Fibroblast of lung (primary cell): ENCODE results near the gene IGF2BP2.

Experiments
- CTCF ChIP-seq, 2 donors: IDR thresholded peaks in 1 of 2; conservative IDR thresholded peaks in 1 of 2; 1 replicate in 1 of 2; 2 replicates in 1 of 2; pipeline ENCODE4 v1.5.1; 2011 to 2012; ENCODE audit warnings: low read length in 2 of 2, control low read depth in 1 of 2, inconsistent platforms in 1 of 2, low read depth in 1 of 2, mild to moderate bottlenecking in 1 of 2
- EZH2 ChIP-seq: IDR thresholded peaks from 2 replicates; pipeline ENCODE4 v1.5.1; 2012; ENCODE audit warnings: low read length, control low read depth, mild to moderate bottlenecking; ENCODE audit errors: missing control alignments

- no peak for TF ChIP-seq EZH2
- no peak for TF ChIP-seq CTCF (conservative IDR thresholded peaks at IDR 0.05 in 1 of 2, IDR thresholded peaks at IDR 0.05 in 1 of 2; ENCODE audit: low read depth in 1 of 2, low read length in 2 of 2)
Observed at GRCh38 chr3:185722881-185723280, 102.0 kb downstream of the IGF2BP2 start.
